ENCODE data around the gene AQR.
"Not testable (repeated sequence)": the region's sequence is repeated elsewhere in the genome, so short reads cannot be mapped to it uniquely, and the experiment has no call there.

The AQR gene

DNA sequence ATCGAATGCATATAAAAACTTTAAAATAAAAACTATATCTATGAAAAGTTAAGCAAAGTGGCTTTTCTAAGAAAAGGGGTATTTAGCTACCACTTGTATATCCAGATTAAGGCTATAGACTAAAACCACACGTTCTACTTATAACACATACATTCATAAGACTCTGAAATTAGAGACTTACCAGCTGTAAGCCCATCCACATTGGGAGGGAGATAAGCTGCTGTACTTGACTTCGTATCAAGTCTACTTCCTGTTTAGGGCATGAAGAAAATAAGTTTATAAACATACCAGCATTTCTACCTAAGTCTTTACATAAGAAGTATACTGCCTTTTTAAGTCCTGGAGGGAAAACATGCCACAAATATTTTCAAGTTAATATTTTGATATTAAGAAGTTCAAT is 27.7 kb downstream of the AQR start:
- Histone ChIP-seq H2BK15ac (ENCODE audit: low read depth, poor library complexity, severe bottlenecking) (no peak overlapping the region), H2AFZ (ENCODE audit: low read depth, low read length) (no peak overlapping the region), H3K4ac (ENCODE audit: low read depth in 1 of 2, low read length in 2 of 2) (no peak overlapping the region), H3K14ac (ENCODE audit: low read length in 2 of 2) (no peak overlapping the region), H3K4me3 (ENCODE audit: insufficient read depth in 1 of 2, low read depth in 1 of 2, low read length in 2 of 2) (no peak overlapping the region), H3K9me3 (ENCODE audit: control insufficient read depth, low read length) (no peaks in the 10 kb centered on the region), H4K91ac (ENCODE audit: low read length) (no peak overlapping the region), H3K27ac (ENCODE audit: low read length, poor library complexity, severe bottlenecking) (no peak overlapping the region), H3K4me2 (ENCODE audit: low read length, poor library complexity, severe bottlenecking) (no peak overlapping the region), H3K23ac (ENCODE audit: low read length in 2 of 2) (no peak overlapping the region), H3K36me3 (ENCODE audit: control insufficient read depth in 1 of 2, insufficient read depth in 2 of 2, low read depth in 1 of 2, low read length in 2 of 2) (peaks cover 16 to 77% of the 10 kb centered on the region in 2 experiments), H2AK5ac (ENCODE audit: low read length, severe bottlenecking) (no peak overlapping the region), H2BK120ac (ENCODE audit: low read depth, low read length) (no peak overlapping the region), H3K4me1 (ENCODE audit: control insufficient read depth, insufficient read depth, low read depth, low read length) (no peaks in the 10 kb centered on the region), H3K27me3 (ENCODE audit: control insufficient read depth in 1 of 2, insufficient read depth in 1 of 2, low read length in 2 of 2) (no peaks in the 10 kb centered on the region), H2BK5ac (ENCODE audit: low read depth, low read length, poor library complexity, severe bottlenecking) (no peak overlapping the region), H4K8ac (ENCODE audit: low read length) (no peak overlapping the region), H2BK12ac (ENCODE audit: low read length in 2 of 2) (no peak overlapping the region), H3K18ac (ENCODE audit: low read depth in 1 of 2, low read length in 2 of 2) (no peak overlapping the region), H3K79me1 (replicated peaks; ENCODE audit: low read length, poor library complexity, severe bottlenecking) (peaks cover 3% of the 10 kb centered on the region), H3K9ac (ENCODE audit: low read length) (no peak overlapping the region)
- WGBS = no CpG with 5 or more reads among the region's 3 CpGs
- DNase-seq = no peak

DNA sequence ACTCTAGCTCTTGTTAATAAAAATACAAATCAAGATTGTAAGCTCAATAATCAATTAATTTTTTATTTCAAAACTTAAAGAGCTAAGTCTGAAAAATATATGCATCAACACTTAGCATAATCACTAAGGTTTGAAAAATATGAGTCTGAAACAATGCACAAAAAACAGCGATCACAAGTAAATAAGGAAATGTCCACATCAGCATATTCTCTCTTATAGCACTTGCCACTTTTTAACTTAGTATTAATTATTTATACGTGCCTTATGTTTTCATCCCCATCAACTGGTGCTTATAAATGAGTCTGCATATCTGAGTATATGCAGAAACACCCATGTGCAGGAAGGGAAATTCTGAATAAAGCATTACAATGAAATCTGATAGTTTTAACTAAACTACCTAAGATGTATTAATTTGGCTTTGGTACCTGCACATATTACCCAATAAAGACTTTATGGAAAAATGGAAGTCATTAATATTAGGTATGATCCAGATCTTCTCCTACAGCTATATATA is 28.3 kb downstream of the AQR start:
- H4K91ac ChIP-seq (ENCODE audit: low read length) = no peak overlapping the region
- no peak overlapping the region for H4K8ac ChIP-seq (ENCODE audit: low read length)
- no peaks in the 10 kb centered on the region for H3K4me1 ChIP-seq (ENCODE audit: control insufficient read depth, insufficient read depth, low read depth, low read length)
- H3K9me3 ChIP-seq (ENCODE audit: control insufficient read depth, low read length) = no peaks in the 10 kb centered on the region
- H2AFZ ChIP-seq (ENCODE audit: low read depth, low read length) = no peak overlapping the region
- H3K27me3 ChIP-seq (ENCODE audit: control insufficient read depth in 1 of 2, insufficient read depth in 1 of 2, low read length in 2 of 2) = no peaks in the 10 kb centered on the region
- H3K27ac ChIP-seq (ENCODE audit: low read length, poor library complexity, severe bottlenecking) = no peak overlapping the region
- H2BK5ac ChIP-seq (ENCODE audit: low read depth, low read length, poor library complexity, severe bottlenecking) = no peak overlapping the region
- no peak overlapping the region for H3K14ac ChIP-seq (ENCODE audit: low read length in 2 of 2)
- no peak overlapping the region for H3K4me2 ChIP-seq (ENCODE audit: low read length, poor library complexity, severe bottlenecking)
- 100% methylated on average over 1 of the region's 2 CpGs for WGBS
- H2BK12ac ChIP-seq (ENCODE audit: low read length in 2 of 2) = no peak overlapping the region
- H2AK5ac ChIP-seq (ENCODE audit: low read length, severe bottlenecking) = no peak overlapping the region
- no peak overlapping the region for H3K23ac ChIP-seq (ENCODE audit: low read length in 2 of 2)
- no peak overlapping the region for H3K9ac ChIP-seq (ENCODE audit: low read length)
- DNase-seq = no peak
- H2BK120ac ChIP-seq (ENCODE audit: low read depth, low read length) = no peak overlapping the region
- peaks cover 3% of the 10 kb centered on the region for H3K79me1 ChIP-seq (replicated peaks; ENCODE audit: low read length, poor library complexity, severe bottlenecking)
- no peak overlapping the region for H3K4me3 ChIP-seq (ENCODE audit: insufficient read depth in 1 of 2, low read depth in 1 of 2, low read length in 2 of 2)
- peaks cover 16 to 81% of the 10 kb centered on the region in 2 experiments for H3K36me3 ChIP-seq (ENCODE audit: control insufficient read depth in 1 of 2, insufficient read depth in 2 of 2, low read depth in 1 of 2, low read length in 2 of 2)
- H2BK15ac ChIP-seq (ENCODE audit: low read depth, poor library complexity, severe bottlenecking) = no peak overlapping the region
- H3K4ac ChIP-seq (ENCODE audit: low read depth in 1 of 2, low read length in 2 of 2) = no peak overlapping the region
- H3K18ac ChIP-seq (ENCODE audit: low read depth in 1 of 2, low read length in 2 of 2) = no peak overlapping the region

DNA sequence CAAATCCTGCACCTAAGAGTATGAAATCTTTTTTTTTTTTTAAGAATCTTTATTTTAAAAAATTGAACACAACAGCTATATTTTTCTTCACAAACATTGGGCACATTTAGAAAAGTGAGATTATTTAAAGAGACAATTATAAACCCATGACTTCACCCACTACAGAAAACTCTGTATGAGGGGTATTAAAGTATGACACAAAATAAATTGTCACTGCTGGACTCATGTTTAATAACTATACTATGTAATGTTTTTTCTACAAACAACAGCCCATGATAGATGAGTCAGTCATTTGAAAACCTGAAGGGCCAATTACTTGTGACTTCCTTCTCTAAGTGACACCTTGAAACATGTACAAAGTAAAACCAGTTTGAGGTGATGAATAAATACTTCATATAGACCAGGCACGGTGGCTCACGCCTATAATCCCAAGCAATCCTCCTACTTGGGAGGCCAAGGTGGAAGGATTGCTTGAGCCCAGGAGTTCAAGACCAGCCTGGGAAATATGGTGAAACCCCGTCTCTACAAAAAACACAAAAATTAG is 36.0 kb downstream of the AQR start:
- Histone ChIP-seq H3K36me3 (ENCODE audit: control insufficient read depth in 1 of 2, insufficient read depth in 2 of 2, low read depth in 1 of 2, low read length in 2 of 2) (peaks cover 24 to 89% of the 10 kb centered on the region in 2 experiments), H3K27me3 (ENCODE audit: control insufficient read depth in 1 of 2, insufficient read depth in 1 of 2, low read length in 2 of 2) (no peaks in the 10 kb centered on the region), H2AFZ (ENCODE audit: low read depth, low read length) (no peak overlapping the region), H3K14ac (ENCODE audit: low read length in 2 of 2) (no peak overlapping the region), H3K23ac (ENCODE audit: low read length in 2 of 2) (no peak overlapping the region), H2BK120ac (ENCODE audit: low read depth, low read length) (no peak overlapping the region), H3K18ac (ENCODE audit: low read depth in 1 of 2, low read length in 2 of 2) (no peak overlapping the region), H4K8ac (ENCODE audit: low read length) (no peak overlapping the region), H2BK5ac (ENCODE audit: low read depth, low read length, poor library complexity, severe bottlenecking) (no peak overlapping the region), H3K4me2 (ENCODE audit: low read length, poor library complexity, severe bottlenecking) (no peak overlapping the region), H3K4me3 (ENCODE audit: insufficient read depth in 1 of 2, low read depth in 1 of 2, low read length in 2 of 2) (no peak overlapping the region), H3K27ac (ENCODE audit: low read length, poor library complexity, severe bottlenecking) (no peak overlapping the region), H4K91ac (ENCODE audit: low read length) (no peak overlapping the region), H2BK15ac (ENCODE audit: low read depth, poor library complexity, severe bottlenecking) (no peak overlapping the region), H2AK5ac (ENCODE audit: low read length, severe bottlenecking) (no peak overlapping the region), H2BK12ac (ENCODE audit: low read length in 2 of 2) (no peak overlapping the region), H3K79me1 (replicated peaks; ENCODE audit: low read length, poor library complexity, severe bottlenecking) (peaks cover 3% of the 10 kb centered on the region), H3K9ac (ENCODE audit: low read length) (no peak overlapping the region), H3K4ac (ENCODE audit: low read depth in 1 of 2, low read length in 2 of 2) (no peak overlapping the region), H3K9me3 (ENCODE audit: control insufficient read depth, low read length) (peaks cover 4% of the 10 kb centered on the region), H3K4me1 (ENCODE audit: control insufficient read depth, insufficient read depth, low read depth, low read length) (no peaks in the 10 kb centered on the region)
- DNase-seq = no peak
- 100% methylated on average over 3 of the region's 3 CpGs for WGBS

DNA sequence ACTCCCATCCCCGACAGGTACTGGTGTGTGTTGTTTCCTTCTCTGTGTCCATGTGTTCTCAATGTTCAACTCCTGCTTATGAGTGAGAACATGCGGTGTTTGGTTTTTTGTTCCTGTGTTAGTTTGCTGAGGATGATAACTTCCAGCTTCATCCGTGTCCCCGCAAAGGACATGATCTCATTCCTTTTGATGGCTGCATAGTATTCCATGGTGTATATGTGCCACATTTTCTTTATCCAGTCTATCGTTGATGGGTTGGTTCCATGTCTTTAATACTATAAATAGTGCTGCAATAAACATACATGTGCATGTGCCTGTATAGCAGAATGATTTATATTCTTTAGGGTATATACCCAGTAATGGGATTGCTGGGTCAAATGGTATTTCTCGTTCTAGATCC is 41.2 kb downstream of the AQR start:
- 92% methylated on average over 5 of the region's 6 CpGs for WGBS
- H3K9ac ChIP-seq (ENCODE audit: low read length); H2BK15ac ChIP-seq (ENCODE audit: low read depth, poor library complexity, severe bottlenecking); DNase-seq; H3K4me2 ChIP-seq (ENCODE audit: low read length, poor library complexity, severe bottlenecking); H3K27me3 ChIP-seq (ENCODE audit: control insufficient read depth in 1 of 2, insufficient read depth in 1 of 2, low read length in 2 of 2); H4K91ac ChIP-seq (ENCODE audit: low read length); H3K9me3 ChIP-seq (ENCODE audit: control insufficient read depth, low read length); H3K27ac ChIP-seq (ENCODE audit: low read length, poor library complexity, severe bottlenecking); H2AFZ ChIP-seq (ENCODE audit: low read depth, low read length); H2BK120ac ChIP-seq (ENCODE audit: low read depth, low read length); H3K4me3 ChIP-seq (ENCODE audit: insufficient read depth in 1 of 2, low read depth in 1 of 2, low read length in 2 of 2); H3K79me1 ChIP-seq (replicated peaks; ENCODE audit: low read length, poor library complexity, severe bottlenecking); H3K18ac ChIP-seq (ENCODE audit: low read depth in 1 of 2, low read length in 2 of 2); H4K8ac ChIP-seq (ENCODE audit: low read length); H3K23ac ChIP-seq (ENCODE audit: low read length in 2 of 2); H3K4ac ChIP-seq (ENCODE audit: low read depth in 1 of 2, low read length in 2 of 2); H2BK12ac ChIP-seq (ENCODE audit: low read length in 2 of 2); H3K14ac ChIP-seq (ENCODE audit: low read length in 2 of 2); H2AK5ac ChIP-seq (ENCODE audit: low read length, severe bottlenecking); H2BK5ac ChIP-seq (ENCODE audit: low read depth, low read length, poor library complexity, severe bottlenecking); H3K4me1 ChIP-seq (ENCODE audit: control insufficient read depth, insufficient read depth, low read depth, low read length): not testable (repeated sequence)
- peaks cover 18 to 86% of the 10 kb centered on the region in 2 experiments for H3K36me3 ChIP-seq (ENCODE audit: control insufficient read depth in 1 of 2, insufficient read depth in 2 of 2, low read depth in 1 of 2, low read length in 2 of 2)
